GM19463 (cell line): ENCODE data around the gene COPG2.
"Not testable (repeated sequence)": the region's sequence is repeated elsewhere in the genome, so short reads cannot be mapped to it uniquely, and the experiment has no call there.

Experiments
- ATAC-seq: cut with Tn5 transposase; IDR thresholded peaks from one replicate; pipeline ENCODE4 v1.9.1; 2021; ENCODE audit warnings: mild to moderate bottlenecking, moderate library complexity; ENCODE audit not compliant: unreplicated experiment

The COPG2 gene

GRCh38 chr7:130668258-130669084, at the start of gene COPG2:
TSS of gene COPG2 (minus strand) at chr7:130668748. CDS start at chr7:130668668, 80 bp downstream.
- peak; percentile 96 for ATAC-seq

- ATAC-seq = no peak
These were observed 43.9 kb upstream of the COPG2 start for GRCh38 chr7:130712416-130712815.

- ATAC-seq = no peak
These were observed 40.2 kb upstream of the COPG2 start for GRCh38 chr7:130708766-130709165.

- no peak for ATAC-seq
These were observed 39.5 kb upstream of the COPG2 start for GRCh38 chr7:130708001-130708400.

GRCh38 chr7:130703851-130704250, 35.3 kb upstream of the COPG2 start:
- no peak for ATAC-seq

GRCh38 chr7:130701650-130702049, 33.1 kb upstream of the COPG2 start:
- no peak for ATAC-seq

GRCh38 chr7:130700760-130701159, 32.2 kb upstream of the COPG2 start:
- no peak for ATAC-seq

- ATAC-seq = no peak
These were observed 31.1 kb upstream of the COPG2 start for GRCh38 chr7:130699686-130700085.

GRCh38 chr7:130697820-130698219, 29.3 kb upstream of the COPG2 start:
- no peak for ATAC-seq

- ATAC-seq = no peak
These were observed 27.3 kb upstream of the COPG2 start for GRCh38 chr7:130695840-130696239.

- ATAC-seq = not testable (repeated sequence)
These were observed 23.8 kb upstream of the COPG2 start for GRCh38 chr7:130692396-130692795.

GRCh38 chr7:130689683-130690082, 21.1 kb upstream of the COPG2 start:
- no peak for ATAC-seq

- ATAC-seq = no peak
These were observed 14.5 kb upstream of the COPG2 start for GRCh38 chr7:130683026-130683425.

GRCh38 chr7:130674456-130674855, 5.9 kb upstream of the COPG2 start:
- no peak for ATAC-seq

GRCh38 chr7:130673066-130673465, 4.5 kb upstream of the COPG2 start:
- ATAC-seq = no peak

- no peak for ATAC-seq
These were observed 3.6 kb upstream of the COPG2 start for GRCh38 chr7:130672146-130672545.

- ATAC-seq = no peak
These were observed 645 bp upstream of the COPG2 start for GRCh38 chr7:130669085-130669700.

GRCh38 chr7:130667593-130668257, 823 bp downstream of the COPG2 start:
- ATAC-seq = no peak

- no peak for ATAC-seq
These were observed 6.1 kb downstream of the COPG2 start for GRCh38 chr7:130662426-130662825.

GRCh38 chr7:130655286-130655685, 13.3 kb downstream of the COPG2 start:
- ATAC-seq = no peak

- ATAC-seq = no peak
These were observed 13.7 kb downstream of the COPG2 start for GRCh38 chr7:130654850-130655249.

- ATAC-seq = no peak
These were observed 17.9 kb downstream of the COPG2 start for GRCh38 chr7:130650611-130651120.
